ENCODE results near the gene ATG7.

ATG7 gene

DNA sequence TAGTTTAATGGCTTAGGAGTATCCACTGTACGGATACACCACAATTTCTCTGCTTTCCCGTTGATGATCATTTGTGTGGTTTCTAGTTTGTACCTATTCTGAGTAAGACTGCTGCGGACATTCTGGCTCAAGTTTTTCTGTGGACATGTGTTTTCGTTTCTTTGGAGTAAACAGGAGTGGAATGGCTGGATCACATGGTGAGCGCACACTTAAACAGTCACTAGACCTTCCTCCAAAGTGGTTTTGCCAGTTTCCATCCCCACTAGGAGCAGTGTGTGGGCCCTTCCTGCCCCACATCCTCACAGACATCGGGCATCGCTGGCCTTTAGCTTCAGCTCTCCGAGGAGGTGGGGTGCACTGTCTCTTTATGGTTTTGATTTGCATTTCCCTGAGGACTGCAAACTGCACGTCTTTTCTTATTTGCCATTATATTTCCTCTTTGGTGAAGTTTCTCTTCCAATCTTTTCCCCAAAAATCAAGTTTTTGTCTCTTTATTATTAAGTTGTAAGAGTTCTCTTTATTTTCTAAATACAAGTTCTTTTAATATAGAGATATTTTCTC lies 277.5 kb downstream of the ATG7 start:
- DNase-seq (ENCODE audit: low read depth in 3 of 3, low spot score in 1 of 3), result no peak

DNA sequence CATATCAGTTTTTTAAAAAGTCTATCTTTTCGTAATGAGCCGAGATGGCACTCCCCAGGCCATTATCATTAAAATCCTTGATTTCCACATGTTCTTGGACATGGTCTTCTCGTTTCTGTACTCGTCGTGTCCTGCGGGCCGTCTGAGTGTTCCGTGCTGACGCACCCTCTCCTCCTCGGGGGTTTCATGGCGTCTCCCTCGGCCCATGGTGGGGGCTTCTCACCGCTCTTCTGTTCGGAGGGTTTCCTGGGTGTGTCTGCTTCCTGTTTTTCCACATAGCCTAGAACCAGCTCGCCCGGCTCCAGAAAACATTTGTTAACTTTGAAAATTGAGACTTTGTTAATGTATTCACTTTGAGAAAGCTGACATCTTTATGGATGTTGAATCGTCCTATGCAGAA lies 278.8 kb downstream of the ATG7 start:
- DNase-seq (ENCODE audit: low read depth in 3 of 3, low spot score in 1 of 3), result no peak

DNA sequence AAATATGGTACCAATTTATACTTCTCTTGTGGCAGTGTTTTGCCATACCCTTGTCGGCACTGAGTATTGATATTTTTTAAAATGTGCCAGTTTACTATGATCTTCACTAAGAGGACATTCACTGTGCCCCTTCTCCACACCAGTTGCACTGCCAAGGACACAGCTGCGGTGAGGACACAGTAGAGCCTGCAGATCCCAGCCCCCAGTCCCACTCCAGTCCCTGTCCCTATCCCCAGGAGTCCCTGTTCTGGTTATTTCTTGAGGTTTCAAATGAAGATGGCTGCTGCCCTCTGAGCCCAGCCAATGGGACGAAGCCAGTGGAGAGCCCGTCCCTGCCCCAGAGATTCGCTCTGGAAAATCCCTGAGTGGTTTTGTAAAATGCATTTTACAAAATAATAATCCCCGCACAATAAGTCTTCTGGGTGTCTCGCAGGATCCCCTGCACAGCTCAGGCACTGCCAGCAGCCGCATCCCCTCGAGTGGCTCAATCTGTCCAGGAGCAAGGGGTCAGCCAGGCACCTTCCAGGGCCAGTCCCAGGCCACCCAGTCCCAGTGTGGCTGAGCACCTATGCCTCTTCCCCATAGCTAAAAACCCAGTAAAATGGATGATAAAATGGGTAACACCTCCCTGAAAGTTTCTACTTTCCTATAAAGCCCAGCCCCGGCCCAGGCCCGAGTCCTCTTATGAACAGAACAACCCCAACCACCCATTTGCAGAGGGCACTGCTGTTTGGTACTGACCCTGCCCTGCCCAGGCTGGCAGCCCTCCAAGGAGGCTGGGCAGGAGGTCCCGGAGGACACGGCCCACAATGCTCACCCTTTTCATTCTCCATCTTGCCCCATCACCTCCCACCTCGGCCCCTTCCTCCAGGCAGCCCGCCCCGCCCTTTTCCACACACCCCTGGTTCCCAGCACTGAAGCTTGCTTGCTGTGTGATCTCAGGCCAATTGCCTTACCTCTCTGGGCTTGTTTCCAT lies 280.4 kb downstream of the ATG7 start:
- no peak for DNase-seq (ENCODE audit: low read depth in 3 of 3, low spot score in 1 of 3)

DNA sequence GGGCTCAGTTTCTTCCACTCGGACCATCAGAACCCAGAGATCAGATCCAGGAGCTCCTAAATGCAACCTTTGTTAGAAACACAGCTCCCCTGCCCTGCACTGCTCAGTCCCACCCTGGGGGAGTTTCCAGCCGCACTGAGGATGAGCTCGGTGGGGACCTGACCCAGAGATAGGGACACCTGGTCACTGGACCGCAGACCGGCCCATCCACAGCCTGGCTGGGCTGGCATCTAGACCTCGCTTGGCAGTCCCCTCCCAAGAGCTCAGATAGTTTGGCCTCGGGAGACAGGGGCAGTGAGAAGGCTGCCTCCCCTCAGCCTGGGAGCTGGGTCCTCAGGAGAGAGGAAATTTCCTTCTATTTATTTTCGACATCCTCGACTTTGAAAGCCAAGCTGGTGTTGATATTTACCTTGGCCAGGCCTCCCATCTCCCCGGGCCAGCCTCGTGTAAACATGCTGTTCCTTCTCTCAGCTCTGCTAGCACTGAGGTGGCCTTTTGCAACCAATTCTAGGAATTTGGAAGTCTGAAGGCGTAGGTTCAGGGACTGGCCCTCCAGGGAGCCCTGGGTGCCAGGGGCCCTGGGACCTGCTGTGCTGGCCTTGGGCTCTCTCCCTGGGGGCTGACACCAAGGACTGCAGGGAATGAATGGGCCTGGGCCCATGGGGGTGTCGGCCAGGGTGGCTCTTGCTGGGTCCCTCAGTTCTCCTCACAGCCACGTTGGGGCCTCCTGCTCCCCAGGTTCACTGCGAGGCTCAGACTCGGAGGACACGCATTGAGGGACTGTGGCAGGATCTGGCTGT lies 281.4 kb downstream of the ATG7 start:
- no peak for DNase-seq (ENCODE audit: low read depth in 3 of 3, low spot score in 1 of 3)

DNA sequence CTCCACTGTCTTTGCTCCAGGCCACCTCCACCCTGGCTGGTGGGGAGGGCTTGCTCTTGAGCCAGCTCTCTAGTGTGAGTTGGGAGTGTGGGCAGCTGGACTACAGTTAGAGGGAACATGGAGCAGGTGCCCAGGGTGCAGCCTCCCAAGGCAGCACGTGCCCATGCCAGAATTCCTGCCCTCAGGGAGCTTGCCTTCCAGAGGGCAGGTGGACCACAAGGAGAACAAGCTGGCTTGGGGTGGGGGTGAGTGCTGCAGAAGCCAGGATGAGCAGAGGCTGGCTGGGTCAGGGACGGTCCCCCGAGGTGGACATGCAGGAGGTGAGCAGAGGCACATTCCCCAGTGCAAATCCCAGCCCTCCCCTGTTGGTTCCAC lies 282.0 kb downstream of the ATG7 start:
- no peak for DNase-seq (ENCODE audit: low read depth in 3 of 3, low spot score in 1 of 3)

DNA sequence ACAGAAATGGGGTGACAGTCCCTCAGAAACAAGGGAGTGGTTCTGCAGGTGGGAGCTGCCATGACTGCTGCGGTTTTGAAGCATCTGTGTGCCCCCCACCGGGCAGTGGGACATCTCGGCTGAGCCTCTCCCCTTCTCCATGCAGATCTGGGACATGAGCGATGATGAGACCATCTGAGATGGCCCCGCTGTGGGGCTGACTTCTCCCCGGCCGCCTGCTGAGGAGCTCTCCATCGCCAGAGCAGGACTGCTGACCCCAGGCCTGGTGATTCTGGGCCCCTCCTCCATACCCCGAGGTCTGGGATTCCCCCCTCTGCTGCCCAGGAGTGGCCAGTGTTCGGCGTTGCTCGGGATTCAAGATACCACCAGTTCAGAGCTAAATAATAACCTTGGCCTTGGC lies 282.5 kb downstream of the ATG7 start:
- no peak for DNase-seq (ENCODE audit: low read depth in 3 of 3, low spot score in 1 of 3)

DNA sequence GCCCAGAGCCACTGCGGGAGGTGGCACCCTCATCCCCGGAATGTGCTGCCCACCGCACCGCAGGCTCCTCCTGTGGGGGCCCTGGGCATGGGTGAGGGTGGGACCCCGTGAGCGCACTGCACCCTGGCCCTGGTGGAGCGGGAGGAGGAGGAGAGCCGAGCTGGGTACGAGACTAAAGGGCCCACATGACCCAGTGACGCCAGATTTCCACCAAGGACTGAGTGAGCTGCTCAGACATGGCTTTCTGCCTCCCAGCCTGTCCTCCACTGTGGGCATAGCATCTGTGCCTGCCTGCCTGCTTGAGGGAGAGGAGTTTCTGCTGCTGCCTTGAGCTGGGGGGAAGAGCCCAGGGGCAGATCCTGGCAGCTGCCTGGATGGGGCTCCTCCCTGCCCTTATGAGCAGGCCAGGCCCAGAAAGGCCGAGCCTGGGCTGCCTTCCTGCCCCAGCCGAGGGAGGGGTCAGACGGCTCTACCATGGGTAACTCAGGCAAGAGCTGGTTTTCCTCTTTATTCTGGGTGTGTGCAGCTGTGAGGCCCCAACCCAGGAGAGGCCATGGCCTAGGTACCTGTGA lies 283.1 kb downstream of the ATG7 start:
- no peak for DNase-seq (ENCODE audit: low read depth in 3 of 3, low spot score in 1 of 3)

DNA sequence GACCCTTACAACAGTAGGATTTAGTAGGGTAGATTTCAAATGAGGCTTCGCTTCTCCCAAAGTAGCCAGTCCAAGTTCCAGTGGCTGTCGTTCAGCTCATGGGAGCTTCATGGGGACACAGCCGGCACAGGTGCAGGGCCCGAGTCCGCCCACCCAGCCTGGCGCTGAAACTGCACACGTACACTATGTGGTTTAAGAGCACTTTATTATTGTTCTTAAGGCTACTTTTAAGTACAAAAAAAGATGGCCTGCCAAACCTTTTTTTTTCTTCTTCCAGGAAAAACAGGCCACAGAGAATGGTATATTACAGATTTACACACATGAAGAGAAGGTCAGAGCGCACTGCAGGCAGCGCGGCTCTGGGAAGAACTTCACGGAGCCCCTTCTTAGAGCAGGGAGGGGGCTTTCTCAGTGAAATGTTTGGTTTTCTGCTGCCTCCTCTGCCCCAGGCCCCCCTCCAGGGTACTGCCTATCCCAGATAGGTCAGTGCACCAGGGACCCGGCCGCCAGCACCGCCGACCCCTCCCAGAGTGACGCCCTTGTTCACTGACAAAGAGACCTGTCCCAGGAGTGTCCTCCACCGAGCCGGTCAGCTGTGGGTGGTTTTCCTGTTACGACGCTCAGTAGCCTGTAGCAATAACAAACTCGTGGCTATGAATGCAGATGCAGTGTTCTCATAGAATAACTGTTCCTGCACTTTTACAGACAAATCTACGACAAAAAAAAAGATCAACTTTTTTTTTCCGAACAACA lies 283.9 kb downstream of the ATG7 start:
- no peak for DNase-seq (ENCODE audit: low read depth in 3 of 3, low spot score in 1 of 3)

DNA sequence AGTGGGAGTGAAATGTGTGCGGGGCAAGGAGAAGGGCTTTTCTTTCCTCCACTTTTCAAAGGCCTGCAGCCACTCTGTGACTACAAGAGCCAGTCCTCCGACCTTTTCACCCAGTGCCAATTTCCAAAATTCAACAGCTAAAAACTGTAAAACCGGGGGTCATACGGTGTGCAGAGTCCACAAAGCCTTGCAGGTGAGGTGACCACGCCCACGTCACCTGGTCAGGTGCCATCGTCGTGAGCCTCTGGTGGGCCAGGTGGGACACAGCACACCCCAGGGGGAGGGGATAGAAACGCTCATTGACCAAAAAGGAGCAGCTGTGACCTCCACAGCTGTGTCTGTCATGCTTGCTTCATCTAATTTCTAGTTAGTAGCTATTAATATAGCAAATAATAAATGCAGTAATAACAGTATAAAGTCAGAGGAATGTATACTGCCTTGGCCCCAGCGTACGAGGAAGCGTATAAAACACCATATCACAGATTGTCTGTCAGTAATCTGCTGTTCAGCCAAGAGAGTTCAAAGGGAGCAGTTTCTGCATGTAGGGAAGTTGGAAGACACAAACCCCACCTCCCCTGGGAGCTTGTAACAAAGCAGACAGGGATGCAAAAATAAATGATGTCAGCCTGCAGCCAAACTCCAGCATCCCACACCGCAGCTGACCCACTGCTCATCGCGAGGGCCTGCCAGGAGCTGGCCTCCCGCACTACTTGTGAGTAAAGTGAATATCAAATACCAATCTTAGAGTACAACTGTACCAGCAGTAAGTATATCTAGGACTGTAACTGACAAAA lies 284.9 kb downstream of the ATG7 start:
- no peak for DNase-seq (ENCODE audit: low read depth in 3 of 3, low spot score in 1 of 3)

DNA sequence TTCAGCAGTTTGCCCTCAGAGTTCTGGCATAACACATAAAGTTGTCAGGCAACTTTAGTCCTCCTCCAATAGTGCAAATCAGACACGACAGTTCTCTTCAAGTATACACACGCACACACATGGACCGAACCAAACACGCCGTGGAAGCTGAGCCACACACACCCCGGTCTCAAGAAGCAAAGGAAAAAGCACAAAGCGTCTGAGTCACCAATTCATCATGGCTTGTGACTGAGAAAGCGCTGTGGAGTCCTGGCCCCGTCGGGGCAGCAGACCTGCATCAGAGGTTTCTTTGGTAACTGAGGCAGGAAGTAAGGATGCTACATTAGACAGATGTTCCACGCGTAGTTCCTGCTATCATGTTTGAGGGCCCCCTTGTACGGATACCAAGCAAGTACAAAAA lies 285.8 kb downstream of the ATG7 start:
- DNase-seq (ENCODE audit: low read depth in 3 of 3, low spot score in 1 of 3), result no peak

DNA sequence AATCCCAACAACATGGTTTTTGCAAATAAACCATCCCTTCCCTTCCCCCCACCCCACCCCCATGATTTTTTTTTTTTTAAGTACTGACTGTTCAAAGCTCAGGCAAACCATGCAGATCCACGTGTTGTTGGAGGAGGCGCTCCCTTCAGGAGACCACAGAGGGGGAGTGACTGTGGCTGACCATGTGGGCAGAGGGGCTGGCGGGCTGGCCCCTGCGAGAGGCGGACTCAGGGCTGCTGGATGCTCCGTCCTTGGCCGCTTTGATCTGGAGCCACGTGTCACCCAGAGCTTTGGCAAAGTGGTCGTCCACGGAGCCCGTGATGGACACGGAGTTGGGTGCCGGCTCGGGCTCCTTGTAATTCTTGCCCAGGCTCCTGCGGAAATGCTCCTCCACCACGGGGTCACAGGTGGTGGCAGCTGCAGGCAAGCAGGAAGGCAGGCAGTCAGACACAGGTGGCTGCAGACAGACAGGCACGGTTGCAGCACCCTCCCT lies 286.3 kb downstream of the ATG7 start:
- DNase-seq (ENCODE audit: low read depth in 3 of 3, low spot score in 1 of 3), result no peak

DNA sequence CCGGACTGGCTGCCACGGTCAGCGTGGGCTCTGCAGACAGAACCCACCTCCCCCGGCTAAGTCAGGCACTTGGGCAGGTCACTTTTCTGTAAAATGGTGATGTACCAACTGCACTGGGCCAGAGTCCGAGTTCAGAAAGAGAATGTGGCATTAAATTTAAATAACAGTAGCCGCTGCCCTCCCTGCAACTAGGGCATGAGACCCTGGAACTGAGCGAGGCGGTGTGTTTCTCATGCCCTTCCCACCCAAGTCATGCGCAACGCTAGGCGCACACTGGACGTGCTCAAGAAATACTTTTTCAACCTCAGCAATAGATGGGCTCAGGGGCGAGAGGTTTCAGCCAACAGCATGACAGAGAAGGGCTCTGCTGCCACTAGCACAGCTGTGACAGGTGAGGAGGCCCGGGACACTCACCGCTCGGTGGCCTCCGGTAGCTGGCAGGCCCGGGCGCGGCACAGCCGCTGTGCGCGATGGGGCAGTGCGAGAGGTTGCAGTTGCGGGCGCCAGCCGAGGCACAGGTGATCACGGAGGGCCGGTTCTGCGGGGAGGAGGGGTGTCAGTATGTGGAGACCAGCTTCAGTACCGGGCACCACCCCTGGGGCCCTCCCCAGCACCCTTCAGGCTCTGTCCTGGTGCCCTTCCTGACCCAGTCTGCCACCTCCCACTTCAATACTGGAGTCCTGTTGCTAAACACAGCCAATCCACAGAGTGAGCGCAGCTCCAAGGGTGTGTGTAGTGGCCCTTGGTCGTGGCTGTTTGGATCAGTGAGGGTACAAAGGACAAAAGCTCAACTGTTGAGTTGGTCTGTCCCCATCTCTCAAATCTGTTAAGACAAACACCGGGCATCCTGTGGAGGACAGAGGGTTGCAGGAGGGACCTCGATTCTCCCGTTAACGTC lies 287.0 kb downstream of the ATG7 start:
- no peak for DNase-seq (ENCODE audit: low read depth in 3 of 3, low spot score in 1 of 3)

DNA sequence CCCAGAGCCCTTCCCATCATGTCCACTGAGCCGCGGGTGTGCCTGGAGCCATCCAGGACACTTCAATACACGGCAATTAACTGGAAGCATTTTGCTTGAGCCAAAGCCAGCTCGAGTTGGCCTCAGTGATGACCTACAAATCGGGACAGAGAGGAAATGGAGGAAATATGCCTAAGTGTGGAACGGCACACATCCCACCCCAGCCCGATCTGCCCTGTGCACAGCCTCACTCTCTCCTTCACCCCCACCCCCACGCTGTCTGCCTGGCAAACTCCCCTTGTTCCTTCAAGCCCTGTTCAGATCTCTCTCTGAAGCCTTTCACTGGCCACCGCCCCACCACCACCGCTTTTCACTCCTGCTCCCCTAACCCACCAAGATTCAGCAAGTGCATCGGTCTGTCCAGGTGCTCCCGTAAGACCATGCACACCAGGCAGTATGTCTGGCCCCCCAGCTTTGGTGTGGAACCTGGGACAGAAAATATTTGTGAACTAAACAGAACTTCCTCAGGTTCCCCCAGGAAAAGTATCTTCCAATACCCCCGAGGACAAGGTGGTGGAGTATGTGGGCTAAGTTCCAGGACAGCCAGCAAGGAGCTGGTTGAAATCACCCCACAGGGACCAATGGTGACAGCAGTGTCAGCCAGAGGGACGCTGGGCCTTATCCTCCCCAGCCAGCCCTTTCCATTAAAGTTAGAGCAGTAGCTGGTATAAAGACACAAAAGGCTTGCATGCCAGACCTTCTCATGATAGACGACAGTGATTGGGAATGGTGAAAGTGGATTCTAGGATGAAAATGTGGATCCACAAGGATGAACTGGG lies 287.8 kb downstream of the ATG7 start:
- DNase-seq (ENCODE audit: low read depth in 3 of 3, low spot score in 1 of 3), result no peak

DNA sequence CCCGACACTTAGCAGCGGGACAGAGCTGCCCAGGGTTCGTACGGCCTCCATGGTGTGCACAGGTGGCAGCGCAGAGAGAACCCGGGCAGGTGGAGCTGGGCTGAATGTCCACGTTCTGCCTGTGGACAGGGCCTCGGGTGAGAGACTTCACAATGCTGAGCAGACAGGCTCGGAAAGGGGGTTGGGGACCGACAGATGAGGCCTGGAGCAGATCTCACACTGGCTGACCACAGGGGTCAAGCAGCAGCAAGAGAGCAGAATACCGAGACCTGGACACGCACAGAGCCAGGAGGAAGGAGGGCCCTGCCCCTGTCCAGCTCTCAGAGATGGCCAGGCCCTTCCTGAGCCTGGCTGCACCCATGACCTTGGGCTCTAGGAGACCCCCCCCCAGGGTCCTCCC lies 288.5 kb downstream of the ATG7 start:
- no peak for DNase-seq (ENCODE audit: low read depth in 3 of 3, low spot score in 1 of 3)

DNA sequence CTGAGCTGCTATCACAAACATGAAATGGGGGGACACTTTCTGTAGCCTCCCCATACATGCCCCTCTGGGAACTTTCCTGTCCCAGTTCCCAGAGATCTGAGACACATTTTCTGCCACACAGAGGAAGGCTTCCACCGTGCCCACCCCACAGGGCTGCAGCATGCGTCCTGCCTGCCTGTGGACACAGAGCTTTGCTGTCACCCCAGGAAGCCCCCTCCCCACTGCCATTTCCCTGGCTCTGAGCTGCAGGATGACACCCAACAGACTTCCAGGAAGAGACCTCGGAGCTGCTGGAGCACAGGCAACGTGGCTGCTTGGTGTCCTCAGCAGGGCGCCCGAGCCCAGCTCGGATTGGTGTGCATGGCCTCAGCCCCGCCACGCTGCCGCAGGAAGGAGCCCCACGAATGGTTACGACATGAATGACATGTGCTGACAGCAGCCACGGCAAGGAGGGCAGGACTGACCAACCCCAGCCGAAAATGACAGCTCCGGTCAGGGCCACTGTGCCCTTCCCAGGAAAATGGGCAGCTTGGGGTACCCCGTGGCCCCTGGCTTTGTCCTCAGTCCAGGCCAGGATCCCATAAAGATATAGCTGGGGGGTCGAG lies 290.2 kb downstream of the ATG7 start:
- no peak for DNase-seq (ENCODE audit: low read depth in 3 of 3, low spot score in 1 of 3)

DNA sequence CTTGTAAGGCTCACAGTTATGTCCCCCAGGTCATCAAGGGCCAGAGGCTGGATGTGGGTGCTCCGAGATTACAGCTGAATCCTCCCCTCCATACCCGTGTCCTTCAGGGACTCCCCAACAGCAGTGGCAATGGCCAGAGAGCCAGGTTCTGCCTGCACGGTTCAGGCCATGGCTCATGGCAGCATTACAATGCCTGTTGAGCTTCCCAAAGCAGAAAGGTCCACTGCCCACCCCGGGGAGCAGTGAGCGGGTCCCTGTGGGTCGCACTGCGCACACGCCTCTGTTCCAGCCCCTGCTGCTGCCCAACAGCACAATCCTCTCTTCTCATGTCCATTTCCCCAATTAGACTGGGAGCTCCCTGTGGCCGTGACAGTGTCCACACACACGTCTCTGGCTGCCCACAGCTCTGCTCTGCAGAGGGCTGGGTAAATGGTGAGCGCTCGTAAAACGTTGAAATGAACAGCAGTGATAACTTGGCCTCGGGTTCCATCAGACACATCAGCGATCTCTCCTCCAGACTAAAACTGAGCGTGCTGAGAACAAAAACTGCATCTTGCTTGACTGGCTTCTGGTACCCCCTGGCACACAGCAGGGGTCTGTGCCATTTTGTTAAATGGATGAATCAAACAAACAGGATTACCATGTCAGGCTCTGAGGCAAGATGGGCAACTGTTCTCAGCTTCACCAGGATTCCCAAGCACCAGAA lies 291.1 kb downstream of the ATG7 start:
- DNase-seq (ENCODE audit: low read depth in 3 of 3, low spot score in 1 of 3), result no peak

DNA sequence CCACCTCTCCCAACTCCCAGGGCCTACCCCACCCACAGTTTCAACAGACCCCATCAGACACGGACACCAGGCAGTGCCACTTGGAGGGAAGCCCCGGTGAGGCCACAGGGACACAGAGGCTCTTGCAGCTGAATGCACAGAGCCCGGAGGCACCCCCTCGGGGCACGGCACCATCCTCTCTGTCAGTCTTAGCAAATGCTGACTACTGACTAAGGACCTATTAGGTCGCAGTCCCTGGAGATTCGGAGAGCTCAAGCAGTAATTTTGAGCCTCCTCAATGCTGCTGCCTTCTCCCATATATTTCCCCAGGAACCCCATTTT lies 291.6 kb downstream of the ATG7 start:
- DNase-seq (ENCODE audit: low read depth in 3 of 3, low spot score in 1 of 3), result no peak
